T follicular helper cell (primary cell): ENCODE results near the gene FGD6.
"Not testable (repeated sequence)": the region's sequence is repeated elsewhere in the genome, so short reads cannot be mapped to it uniquely, and the experiment has no call there.

Experiments used
- DNase-seq: peaks from one replicate; pipeline ENCODE4 v3.0.0-alpha.2; 2020; ENCODE audit warnings: low read depth

FGD6 gene

GRCh38 chr12:95178136-95178535, 39.1 kb downstream of the FGD6 start:
- no peak for DNase-seq

GRCh38 chr12:95177201-95177768, 40.0 kb downstream of the FGD6 start:
- DNase-seq, result no peak

GRCh38 chr12:95173392-95174251, 43.6 kb downstream of the FGD6 start:
- no peak for DNase-seq

- no peak for DNase-seq
These were observed 47.9 kb downstream of the FGD6 start for GRCh38 chr12:95169368-95169767.

GRCh38 chr12:95168746-95169145, 48.5 kb downstream of the FGD6 start:
- DNase-seq, result no peak

- no peak for DNase-seq
These were observed 52.6 kb downstream of the FGD6 start for GRCh38 chr12:95164656-95165055.

- no peak for DNase-seq
These were observed 58.3 kb downstream of the FGD6 start for GRCh38 chr12:95158919-95159318.

- DNase-seq, result no peak
These were observed 65.4 kb downstream of the FGD6 start for GRCh38 chr12:95151821-95152220.

- no peak for DNase-seq
These were observed 65.9 kb downstream of the FGD6 start for GRCh38 chr12:95151406-95151805.

- no peak for DNase-seq
These were observed 66.8 kb downstream of the FGD6 start for GRCh38 chr12:95150501-95150900.

GRCh38 chr12:95147866-95148265, 69.4 kb downstream of the FGD6 start:
- DNase-seq, result no peak

- DNase-seq, result no peak
These were observed 70.5 kb downstream of the FGD6 start for GRCh38 chr12:95146769-95147168.

GRCh38 chr12:95143621-95144205, 73.6 kb downstream of the FGD6 start:
- DNase-seq, result no peak

- DNase-seq, result no peak
These were observed 74.7 kb downstream of the FGD6 start for GRCh38 chr12:95142431-95143151.

- no peak for DNase-seq
These were observed 76.0 kb downstream of the FGD6 start for GRCh38 chr12:95141310-95141709.

- not testable (repeated sequence) for DNase-seq
These were observed 79.2 kb downstream of the FGD6 start for GRCh38 chr12:95138031-95138430.

GRCh38 chr12:95136598-95136997, 80.7 kb downstream of the FGD6 start:
- no peak for DNase-seq

- DNase-seq, result no peak
These were observed 83.2 kb downstream of the FGD6 start for GRCh38 chr12:95134085-95134484.

GRCh38 chr12:95131589-95132340, 85.5 kb downstream of the FGD6 start:
- DNase-seq, result no peak

- DNase-seq, result no peak
These were observed 87.2 kb downstream of the FGD6 start for GRCh38 chr12:95130096-95130495.

- no peak for DNase-seq
These were observed 88.2 kb downstream of the FGD6 start for GRCh38 chr12:95129115-95129514.

GRCh38 chr12:95126736-95127135, 90.5 kb downstream of the FGD6 start:
- no peak for DNase-seq
